HepG2 (cell line): ENCODE data around the gene VEGFA. TPM values are rescaled to one million over a fixed set of nuclear protein-coding genes. Genes with fewer than 3 reads are reported as not detected.

Source experiments
- DMAP1 ChIP-seq: IDR thresholded peaks from 2 replicates; pipeline ENCODE4 v1.6.1; 2016
- ELK4 ChIP-seq: sonication (generic); formaldehyde crosslinking; IDR thresholded peaks from 2 replicates; pipeline ENCODE4 v1.9.0; 2021; ENCODE audit warnings: missing genetic modification reagents, borderline replicate concordance
- ERF ChIP-seq: IDR thresholded peaks from 2 replicates; pipeline ENCODE4 v1.6.1; 2018; ENCODE audit warnings: missing biosample characterization, missing genetic modification reagents
- GATAD1 ChIP-seq: IDR thresholded peaks from 2 replicates; pipeline ENCODE4 v1.6.1; 2016; ENCODE audit warnings: missing genetic modification reagents, missing compliant biosample characterization
- KAT2B ChIP-seq: fragments of 150-350 bp; IDR thresholded peaks from 2 replicates; pipeline ENCODE4 v1.6.1; 2014; ENCODE audit warnings: low read depth, low read length, borderline replicate concordance
- PCBP2 ChIP-seq: fragments of 200-400 bp; formaldehyde crosslinking; optimal IDR thresholded peaks from 2 replicates; pipeline ENCODE3; 2018; ENCODE audit warnings: low read length, low read depth; ENCODE audit not compliant: poor library complexity, severe bottlenecking
- PRDM10 ChIP-seq: sonication (generic); formaldehyde crosslinking; IDR thresholded peaks from 2 replicates; pipeline ENCODE4 v1.4.0; 2020; ENCODE audit warnings: low read depth, missing genetic modification reagents
- SAP130 ChIP-seq: IDR thresholded peaks from 2 replicates; pipeline ENCODE4 v1.6.1; 2016; ENCODE audit warnings: low read depth
- SP1 ChIP-seq, 2 experiments: fragments of 450-650 bp in 1 of 2; sonication (generic) in 1 of 2; formaldehyde crosslinking in 1 of 2; IDR thresholded peaks; 2 replicates each; pipeline versions ENCODE4 v1.4.0 to v1.6.1; 2016 to 2020; ENCODE audit warnings: missing genetic modification reagents in 1 of 2
- SYNCRIP ChIP-seq: fragments of 200-400 bp; formaldehyde crosslinking; IDR thresholded peaks from 2 replicates; pipeline ENCODE4 v1.6.1; 2018; ENCODE audit warnings: mild to moderate bottlenecking, low read depth, low read length; ENCODE audit not compliant: insufficient read depth
- TCF7L2 ChIP-seq: IDR thresholded peaks from 2 replicates; pipeline ENCODE4 v1.6.1; 2011; ENCODE audit warnings: mild to moderate bottlenecking, low read depth, low read length, moderate library complexity
- TOE1 ChIP-seq: sonication (generic); formaldehyde crosslinking; IDR thresholded peaks from 2 replicates; pipeline ENCODE4 v1.4.0; 2020; ENCODE audit warnings: mild to moderate bottlenecking, missing genetic modification reagents
- WIZ ChIP-seq: sonication (generic); formaldehyde crosslinking; IDR thresholded peaks from 2 replicates; pipeline ENCODE4 v1.5.1; 2020; ENCODE audit warnings: mild to moderate bottlenecking, missing genetic modification reagents
- ZNF12 ChIP-seq: sonication (generic); formaldehyde crosslinking; IDR thresholded peaks from 2 replicates; pipeline ENCODE4 v1.5.0; 2020; ENCODE audit warnings: missing genetic modification reagents
- ZNF713 ChIP-seq: sonication (generic); formaldehyde crosslinking; IDR thresholded peaks from 2 replicates; pipeline ENCODE4 v1.4.0; 2020; ENCODE audit warnings: mild to moderate bottlenecking, missing genetic modification reagents
- ZNF724P ChIP-seq: sonication (generic); formaldehyde crosslinking; IDR thresholded peaks from 2 replicates; pipeline ENCODE4 v1.8.0; 2022; ENCODE audit warnings: missing genetic modification reagents, borderline replicate concordance
- ZNF776 ChIP-seq: sonication (generic); formaldehyde crosslinking; IDR thresholded peaks from 2 replicates; pipeline ENCODE4 v1.4.0; 2020; ENCODE audit warnings: mild to moderate bottlenecking, missing genetic modification reagents
- ZNF780A ChIP-seq: sonication (generic); formaldehyde crosslinking; IDR thresholded peaks from 2 replicates; pipeline ENCODE4 v1.8.0; 2022; ENCODE audit warnings: mild to moderate bottlenecking, missing genetic modification reagents, moderate library complexity
- polyA plus RNA-seq, 8 experiments: library from polyadenylated mRNA; depleted of rRNA in 3 of 8; stranded (reverse) in 7 of 8; unstranded in 1 of 8; fragments of >200 nt; fragmentation: Illumina TruSeq in 4 of 8; extraction: Trizol in 4 of 8; gene quantifications; 2 replicates each; pipeline versions ENCODE4 v1.2.1 to v1.2.3, GENCODE V29; 2011 to 2016; ENCODE audit warnings: low read depth in 4 of 8, missing spikeins in 1 of 8, mixed read lengths in 1 of 8; ENCODE audit not compliant: insufficient read depth in 1 of 8
- total RNA-seq, 5 experiments: library from RNA; depleted of rRNA; stranded (reverse); fragments of >200 nt; fragmentation: Illumina TruSeq; extraction: Trizol; gene quantifications; 2 replicates each; pipeline ENCODE4 v1.2.3, GENCODE V29; 2016; ENCODE audit warnings: low read depth in 1 of 5
- TF ChIP-seq, protein P1 (sequence below): sonication (generic); formaldehyde crosslinking; IDR thresholded peaks from 2 replicates; pipeline ENCODE4 v1.9.0; 2022; ENCODE audit warnings: missing genetic modification reagents, mild to moderate bottlenecking, borderline replicate concordance
- TF ChIP-seq, protein P2 (sequence below): sonication (generic); formaldehyde crosslinking; conservative IDR thresholded peaks from 2 replicates; pipeline ENCODE4 v1.8.0; 2022; ENCODE audit warnings: missing genetic modification reagents

The VEGFA gene
- total and polyA plus RNA-seq, 2 of the 13 experiments (the other 11 are each of a cell fraction or from before 2014, with no cell fraction given): 68.1 to 629 TPM

DNA sequence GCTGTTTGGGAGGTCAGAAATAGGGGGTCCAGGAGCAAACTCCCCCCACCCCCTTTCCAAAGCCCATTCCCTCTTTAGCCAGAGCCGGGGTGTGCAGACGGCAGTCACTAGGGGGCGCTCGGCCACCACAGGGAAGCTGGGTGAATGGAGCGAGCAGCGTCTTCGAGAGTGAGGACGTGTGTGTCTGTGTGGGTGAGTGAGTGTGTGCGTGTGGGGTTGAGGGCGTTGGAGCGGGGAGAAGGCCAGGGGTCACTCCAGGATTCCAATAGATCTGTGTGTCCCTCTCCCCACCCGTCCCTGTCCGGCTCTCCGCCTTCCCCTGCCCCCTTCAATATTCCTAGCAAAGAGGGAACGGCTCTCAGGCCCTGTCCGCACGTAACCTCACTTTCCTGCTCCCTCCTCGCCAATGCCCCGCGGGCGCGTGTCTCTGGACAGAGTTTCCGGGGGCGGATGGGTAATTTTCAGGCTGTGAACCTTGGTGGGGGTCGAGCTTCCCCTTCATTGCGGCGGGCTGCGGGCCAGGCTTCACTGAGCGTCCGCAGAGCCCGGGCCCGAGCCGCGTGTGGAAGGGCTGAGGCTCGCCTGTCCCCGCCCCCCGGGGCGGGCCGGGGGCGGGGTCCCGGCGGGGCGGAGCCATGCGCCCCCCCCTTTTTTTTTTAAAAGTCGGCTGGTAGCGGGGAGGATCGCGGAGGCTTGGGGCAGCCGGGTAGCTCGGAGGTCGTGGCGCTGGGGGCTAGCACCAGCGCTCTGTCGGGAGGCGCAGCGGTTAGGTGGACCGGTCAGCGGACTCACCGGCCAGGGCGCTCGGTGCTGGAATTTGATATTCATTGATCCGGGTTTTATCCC lies at the start of gene VEGFA (continued):
- TF ChIP-seq ELK4 (CRISPR knock-in tag): 0 out of 2 replicates have a peak, but pooled peaks have one; percentile 23
- TF ChIP-seq SAP130 (CRISPR knock-in tag): peak; percentile 90
- TF ChIP-seq ERF: peak; percentile 84; the same call in 1 of the 2 replicates
- peak; percentile 12; the same call in 1 of the 2 replicates for TF ChIP-seq DMAP1 (CRISPR knock-in tag)
- TF ChIP-seq GATAD1 (CRISPR knock-in tag): peak; percentile 60
- no peak for TF ChIP-seq ZNF12 (CRISPR knock-in tag)
- TF ChIP-seq TCF7L2: no peak
- peak; percentile 83; the same call in 1 of the 2 replicates for TF ChIP-seq ZNF713 (CRISPR knock-in tag)
- TF ChIP-seq, protein P1, sequence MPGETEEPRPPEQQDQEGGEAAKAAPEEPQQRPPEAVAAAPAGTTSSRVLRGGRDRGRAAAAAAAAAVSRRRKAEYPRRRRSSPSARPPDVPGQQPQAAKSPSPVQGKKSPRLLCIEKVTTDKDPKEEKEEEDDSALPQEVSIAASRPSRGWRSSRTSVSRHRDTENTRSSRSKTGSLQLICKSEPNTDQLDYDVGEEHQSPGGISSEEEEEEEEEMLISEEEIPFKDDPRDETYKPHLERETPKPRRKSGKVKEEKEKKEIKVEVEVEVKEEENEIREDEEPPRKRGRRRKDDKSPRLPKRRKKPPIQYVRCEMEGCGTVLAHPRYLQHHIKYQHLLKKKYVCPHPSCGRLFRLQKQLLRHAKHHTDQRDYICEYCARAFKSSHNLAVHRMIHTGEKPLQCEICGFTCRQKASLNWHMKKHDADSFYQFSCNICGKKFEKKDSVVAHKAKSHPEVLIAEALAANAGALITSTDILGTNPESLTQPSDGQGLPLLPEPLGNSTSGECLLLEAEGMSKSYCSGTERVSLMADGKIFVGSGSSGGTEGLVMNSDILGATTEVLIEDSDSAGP (CRISPR knock-in tag): peak; percentile 59
- TF ChIP-seq TOE1 (CRISPR knock-in tag): 0 out of 2 replicates have a peak, but pooled peaks have one; percentile 79
- peak; percentile 44; the same call in 1 of the 2 replicates for TF ChIP-seq PRDM10
- no peak; the same call in 1 of the 2 replicates for TF ChIP-seq WIZ
- TF ChIP-seq SP1 (IDR thresholded peaks at IDR 0.05): no peak
- TF ChIP-seq SP1 (CRISPR knock-in tag; IDR thresholded peaks at IDR 0.05): peak; percentile 53; the same call in 1 of the 2 replicates
- TF ChIP-seq SYNCRIP: no peak
- TF ChIP-seq KAT2B: no peak
- TF ChIP-seq ZNF776: no peak
- TF ChIP-seq ZNF780A (CRISPR knock-in tag): no peak
- TF ChIP-seq, protein P2, sequence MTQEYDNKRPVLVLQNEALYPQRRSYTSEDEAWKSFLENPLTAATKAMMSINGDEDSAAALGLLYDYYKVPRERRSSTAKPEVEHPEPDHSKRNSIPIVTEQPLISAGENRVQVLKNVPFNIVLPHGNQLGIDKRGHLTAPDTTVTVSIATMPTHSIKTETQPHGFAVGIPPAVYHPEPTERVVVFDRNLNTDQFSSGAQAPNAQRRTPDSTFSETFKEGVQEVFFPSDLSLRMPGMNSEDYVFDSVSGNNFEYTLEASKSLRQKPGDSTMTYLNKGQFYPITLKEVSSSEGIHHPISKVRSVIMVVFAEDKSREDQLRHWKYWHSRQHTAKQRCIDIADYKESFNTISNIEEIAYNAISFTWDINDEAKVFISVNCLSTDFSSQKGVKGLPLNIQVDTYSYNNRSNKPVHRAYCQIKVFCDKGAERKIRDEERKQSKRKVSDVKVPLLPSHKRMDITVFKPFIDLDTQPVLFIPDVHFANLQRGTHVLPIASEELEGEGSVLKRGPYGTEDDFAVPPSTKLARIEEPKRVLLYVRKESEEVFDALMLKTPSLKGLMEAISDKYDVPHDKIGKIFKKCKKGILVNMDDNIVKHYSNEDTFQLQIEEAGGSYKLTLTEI (CRISPR knock-in tag): no peak
- no peak for TF ChIP-seq ZNF724P
- peak; percentile 48 for TF ChIP-seq PCBP2
